Activated CD4-positive, alpha-beta memory T cell treated with anti-CD3 and anti-CD28 coated beads, Interleukin-2, amount 10 ng/mL, durations not matched to agents 7 days and 5 days (primary cell): ENCODE data around the gene FAM53B. TPM values are rescaled to one million over a fixed set of nuclear protein-coding genes. Genes with fewer than 3 reads are reported as not detected.
A peak's percentile ranks its signal among the peaks of the same experiment; 100 is the strongest.

Source experiments
- CTCF ChIA-PET: fragments of 350-600 bp; sonication (Branson Sonifier 250); formaldehyde crosslinking; loops from one replicate; lab custom pipeline; 2021; ENCODE audit warnings: antibody characterized with exemption, inconsistent platforms; lab: Charles Lee
- POLR2A ChIA-PET: fragments of 350-600 bp; sonication (Branson Sonifier 250); formaldehyde crosslinking; loops from one replicate; lab custom pipeline; 2021; ENCODE audit warnings: antibody characterized with exemption; lab: Charles Lee
- DNase-seq: peaks from one replicate; pipeline ENCODE4 v3.0.0-alpha.2; 2020
- H3K27ac Mint-ChIP-seq: one replicate; pipeline ENCODE4 v1.8.0; 2021; ENCODE audit warnings: mild to moderate bottlenecking, mixed read lengths
- H3K27me3 Mint-ChIP-seq: one replicate; pipeline ENCODE4 v1.8.0; 2021; ENCODE audit warnings: mixed read lengths
- H3K36me3 Mint-ChIP-seq: one replicate; pipeline ENCODE4 v1.8.0; 2021; ENCODE audit warnings: low read depth, mixed read lengths
- H3K4me1 Mint-ChIP-seq: one replicate; pipeline ENCODE4 v1.8.0; 2021; ENCODE audit warnings: mixed read lengths
- H3K4me3 Mint-ChIP-seq: one replicate; pipeline ENCODE4 v1.8.0; 2021; ENCODE audit warnings: mild to moderate bottlenecking, mixed read lengths
- H3K9me3 Mint-ChIP-seq: one replicate; pipeline ENCODE4 v1.8.0; 2021; ENCODE audit warnings: mixed read lengths
- total RNA-seq, 2 experiments: library from RNA; stranded (reverse); gene quantifications; one replicate each; pipeline ENCODE4 v1.2.3, GENCODE V29; 2021

Gene FAM53B
- total RNA-seq, 2 experiments from 2014 or later = 44.9 to 46.6 TPM

DNA sequence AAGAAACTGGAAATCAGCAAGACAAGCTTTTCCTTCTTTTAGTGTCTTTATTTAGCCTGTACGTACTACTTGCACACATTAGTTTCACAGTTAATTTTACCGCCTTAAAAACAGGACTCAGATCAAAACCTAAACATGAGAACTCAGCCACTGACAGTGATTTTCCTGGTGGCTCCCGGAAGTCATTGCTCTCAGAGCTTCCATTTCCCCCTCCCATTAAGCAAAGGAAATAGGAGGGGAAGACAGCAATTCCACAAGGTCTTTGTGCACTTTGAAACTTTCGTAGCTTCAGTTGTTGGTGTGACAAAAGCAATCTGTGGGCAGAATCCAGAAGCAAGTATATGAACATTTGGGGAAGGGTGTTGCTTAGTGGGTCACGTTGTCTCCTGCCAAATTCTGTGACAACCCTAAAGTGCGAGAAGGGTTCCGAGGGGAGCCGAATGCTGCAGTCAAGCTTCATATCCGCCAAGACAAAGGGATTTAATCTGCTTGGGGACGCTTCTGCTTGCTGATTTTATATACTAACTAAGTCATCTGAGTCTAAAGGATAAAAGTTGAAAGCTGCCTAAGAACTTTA lies 30.4 kb downstream of the FAM53B start:
- DNase-seq = no peak
- Mint-ChIP-seq H3K36me3 (peaks cover 34% of the 10 kb centered on the region), H3K27ac (peak overlapping the region; percentile 32), H3K9me3 (no peaks in the 10 kb centered on the region), H3K27me3 (no peaks in the 10 kb centered on the region), H3K4me3 (no peak overlapping the region), H3K4me1 (peaks cover 87% of the 10 kb centered on the region)
- CTCF ChIA-PET = interaction anchor here (1.2 to 13.0 kb wide), 4 partner anchors 9 to 55 kb away, joined by 3 to 164 read pairs (median 83); no protein-coding TSS in a partner anchor
- POLR2A ChIA-PET = interaction anchor here (0.9 to 15.8 kb wide), 6 partner anchors 11 to 65 kb away, joined by 3 to 460 read pairs (median 164); no protein-coding TSS in a partner anchor

DNA sequence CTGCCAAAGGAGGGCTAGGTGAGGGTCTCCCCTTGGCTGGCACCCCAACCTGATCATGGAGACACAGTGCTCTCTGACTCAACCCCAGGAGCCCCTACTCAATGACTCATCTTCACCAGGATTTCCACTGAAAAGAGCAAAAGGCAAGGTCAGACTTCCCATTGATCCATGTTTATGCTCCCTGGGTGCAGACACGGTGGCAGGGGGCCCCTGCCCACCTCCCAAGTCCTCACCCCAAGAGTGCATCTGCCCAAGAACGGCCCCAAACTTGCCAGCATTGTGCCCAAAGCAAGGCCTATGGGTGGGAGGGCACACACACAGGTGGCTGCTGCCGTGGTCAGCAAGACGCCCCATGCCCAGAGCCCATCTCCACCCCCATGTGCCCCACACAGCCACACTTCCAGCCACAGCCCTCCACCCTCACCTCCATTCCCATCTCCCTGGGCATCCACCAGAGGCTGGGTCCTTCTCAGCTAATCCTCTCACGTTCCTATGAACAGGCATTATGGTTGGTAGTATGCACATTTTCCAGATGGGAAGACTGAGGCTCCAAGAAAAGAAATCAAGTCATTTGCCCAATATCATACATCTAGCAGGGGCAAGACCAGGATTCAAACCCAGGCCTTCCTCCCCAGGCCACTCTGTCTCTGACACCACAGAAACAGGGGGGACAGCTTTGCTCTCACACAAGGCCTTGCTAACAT lies 31.3 kb downstream of the FAM53B start:
- Mint-ChIP-seq H3K4me3 (no peak overlapping the region), H3K36me3 (peaks cover 33% of the 10 kb centered on the region), H3K9me3 (no peaks in the 10 kb centered on the region), H3K27me3 (no peaks in the 10 kb centered on the region), H3K27ac (peak overlapping the region; percentile 19), H3K4me1 (peaks cover 87% of the 10 kb centered on the region)
- ChIA-PET CTCF (interaction anchor here (1.1 to 13.0 kb wide), 5 partner anchors 8 to 54 kb away, joined by 3 to 164 read pairs (median 4); no protein-coding TSS in a partner anchor), POLR2A (interaction anchor here (0.9 to 15.8 kb wide), 5 partner anchors 10 to 54 kb away, joined by 3 to 460 read pairs (median 238); no protein-coding TSS in a partner anchor)
- no peak for DNase-seq

DNA sequence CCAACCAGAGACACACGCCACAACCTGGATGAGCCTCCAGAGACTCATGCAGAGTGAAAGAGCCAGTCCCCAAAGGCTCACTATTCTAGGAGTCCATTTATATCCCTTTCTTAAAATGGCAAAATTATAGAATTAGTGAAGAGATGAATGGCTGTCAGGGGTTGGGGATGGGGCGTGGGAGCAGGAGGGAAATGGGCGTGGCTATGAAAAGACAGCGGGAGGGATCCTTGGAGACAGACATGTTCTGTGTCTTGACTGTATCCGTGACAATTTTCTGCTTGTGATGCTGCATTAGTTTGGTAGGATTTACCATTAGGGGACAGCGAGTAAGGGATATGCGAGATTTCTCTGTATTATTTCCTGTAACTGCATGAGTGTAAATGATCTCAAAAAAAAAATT lies 33.0 kb downstream of the FAM53B start:
- peaks cover 22% of the 10 kb centered on the region for H3K36me3 Mint-ChIP-seq
- no peak for DNase-seq
- no peak overlapping the region for H3K27ac Mint-ChIP-seq
- H3K4me1 Mint-ChIP-seq = peaks cover 85% of the 10 kb centered on the region
- no peak overlapping the region for H3K4me3 Mint-ChIP-seq
- no peaks in the 10 kb centered on the region for H3K9me3 Mint-ChIP-seq
- POLR2A ChIA-PET = no interaction called here
- CTCF ChIA-PET = no interaction called here
- H3K27me3 Mint-ChIP-seq = no peaks in the 10 kb centered on the region

DNA sequence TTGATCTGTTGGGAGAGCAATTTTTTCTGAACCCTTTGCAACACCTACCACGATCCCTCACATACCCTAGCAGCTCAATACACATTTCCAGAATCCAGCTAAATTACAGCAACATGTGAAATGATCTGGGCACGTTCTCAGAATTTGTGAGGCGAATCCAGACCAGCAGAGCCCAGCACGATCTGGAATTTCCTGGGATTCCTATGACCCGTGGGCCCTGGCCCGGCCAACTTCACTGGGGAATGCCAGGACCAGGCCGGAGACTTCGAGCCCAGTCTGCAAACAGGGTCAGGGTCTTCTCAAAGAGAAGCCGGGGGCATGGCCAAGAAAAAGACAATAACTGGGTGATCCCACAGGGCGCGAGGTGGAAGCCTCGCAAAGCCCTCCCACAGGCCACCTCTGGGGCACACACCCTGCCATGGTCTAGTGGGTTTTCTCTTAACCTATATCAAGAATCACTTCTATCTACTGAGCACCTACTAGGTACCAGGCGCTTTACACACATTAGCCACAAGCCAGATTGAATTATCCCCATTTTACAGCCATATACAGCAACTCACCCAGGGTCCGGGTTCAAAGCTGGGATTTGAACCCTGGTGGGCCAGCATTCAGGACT lies 33.8 kb downstream of the FAM53B start:
- H3K4me1 Mint-ChIP-seq = peaks cover 85% of the 10 kb centered on the region
- ChIA-PET CTCF (interaction anchor here (3.9 to 11.4 kb wide), 2 partner anchors 8 to 31 kb away, joined by 21 to 162 read pairs; no protein-coding TSS in a partner anchor), POLR2A (interaction anchor here (15.0 kb wide), 1 partner anchor 9 kb away, joined by 460 read pairs; no protein-coding TSS in a partner anchor)
- H3K27ac Mint-ChIP-seq = no peak overlapping the region
- no peaks in the 10 kb centered on the region for H3K27me3 Mint-ChIP-seq
- no peaks in the 10 kb centered on the region for H3K9me3 Mint-ChIP-seq
- DNase-seq = no peak
- H3K36me3 Mint-ChIP-seq = peaks cover 26% of the 10 kb centered on the region
- no peak overlapping the region for H3K4me3 Mint-ChIP-seq

DNA sequence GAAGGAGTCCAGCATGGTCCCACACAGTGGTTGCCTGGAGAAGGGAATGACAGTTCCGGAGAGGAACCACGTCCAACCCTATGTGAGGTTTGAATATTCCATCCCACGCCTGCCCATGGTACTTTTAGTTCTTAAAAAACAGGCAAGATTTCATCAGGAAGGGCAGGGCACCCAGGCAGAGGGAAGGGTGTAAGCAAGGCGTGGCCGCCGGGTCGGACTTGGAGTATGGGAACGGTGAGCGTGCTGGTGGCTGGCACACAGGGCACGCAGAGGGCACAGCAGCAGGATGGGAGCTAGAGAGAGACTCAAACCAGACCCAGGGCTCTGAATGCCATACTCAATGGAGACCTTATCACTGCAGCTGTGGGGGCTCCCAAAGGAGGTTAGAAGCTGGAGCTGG lies 34.3 kb downstream of the FAM53B start:
- H3K27ac Mint-ChIP-seq = no peak overlapping the region
- H3K27me3 Mint-ChIP-seq = no peaks in the 10 kb centered on the region
- no peak for DNase-seq
- peaks cover 30% of the 10 kb centered on the region for H3K36me3 Mint-ChIP-seq
- no peak overlapping the region for H3K4me3 Mint-ChIP-seq
- CTCF ChIA-PET = interaction anchor here (3.9 to 11.4 kb wide), 2 partner anchors 8 to 31 kb away, joined by 21 to 162 read pairs; no protein-coding TSS in a partner anchor
- peaks cover 85% of the 10 kb centered on the region for H3K4me1 Mint-ChIP-seq
- POLR2A ChIA-PET = interaction anchor here (15.0 kb wide), 1 partner anchor 9 kb away, joined by 460 read pairs; no protein-coding TSS in a partner anchor
- no peaks in the 10 kb centered on the region for H3K9me3 Mint-ChIP-seq

DNA sequence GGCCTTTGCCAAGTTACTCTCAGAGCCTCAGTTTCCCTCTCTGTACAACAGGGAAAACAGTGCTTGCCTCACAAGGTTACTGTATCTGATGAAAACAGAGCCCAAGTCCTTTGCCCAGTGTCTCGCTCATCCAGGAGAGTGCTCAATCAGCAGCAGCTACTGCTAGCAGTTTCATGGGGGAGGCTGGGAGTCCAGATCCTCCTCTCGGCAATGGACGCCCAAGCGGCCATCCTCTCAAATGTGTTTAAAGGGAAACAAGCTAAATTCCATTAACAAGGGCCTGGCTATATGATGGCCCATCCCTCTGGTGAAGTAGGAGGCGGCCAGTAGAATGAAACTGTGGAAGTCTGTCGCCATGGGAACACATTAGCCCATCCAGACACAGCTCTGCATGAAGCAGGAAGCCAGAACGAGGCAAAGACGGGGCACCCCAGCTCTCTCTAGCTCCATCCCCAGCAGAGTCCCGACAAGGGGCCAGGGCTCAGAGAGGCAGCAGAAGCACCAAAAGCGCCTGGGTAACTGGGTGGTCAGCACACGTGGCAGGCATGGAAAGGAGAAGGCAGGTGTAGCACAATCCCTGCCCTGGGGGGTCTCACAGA lies 35.2 kb downstream of the FAM53B start:
- H3K27ac Mint-ChIP-seq = peak overlapping the region; percentile 64

DNA sequence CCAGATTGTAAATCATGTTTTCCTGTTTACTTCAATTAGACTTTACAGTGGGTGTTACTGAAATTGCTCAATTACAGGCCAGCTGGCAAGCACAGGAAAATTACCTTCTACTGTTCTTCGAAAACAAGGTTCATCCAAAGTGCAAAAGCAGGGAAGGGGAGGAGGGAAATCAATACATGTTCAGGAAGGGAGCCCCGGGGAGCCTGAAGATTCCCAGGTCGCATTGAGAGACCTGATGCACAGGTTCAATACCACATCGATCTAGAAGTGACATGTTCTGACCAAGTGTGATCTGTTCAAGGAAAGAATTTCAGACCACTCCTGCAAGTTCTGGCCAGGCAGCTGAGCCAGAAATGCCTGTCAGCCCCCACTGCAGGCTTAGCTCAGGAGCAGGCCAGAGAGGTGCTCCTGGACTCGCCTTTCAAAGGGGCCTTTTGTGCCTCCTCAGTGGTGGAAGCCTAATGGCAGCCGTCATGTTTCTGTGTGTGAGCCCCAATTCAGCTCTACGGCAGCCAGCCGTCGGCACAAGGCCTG lies 35.9 kb downstream of the FAM53B start:
- H3K36me3 Mint-ChIP-seq = peaks cover 38% of the 10 kb centered on the region
- ChIA-PET POLR2A (interaction anchor here (0.8 to 15.0 kb wide), 9 partner anchors 11 to 33 kb away, joined by 3 to 460 read pairs (median 6); no protein-coding TSS in a partner anchor), CTCF (interaction anchor here (1.0 to 11.4 kb wide), 5 partner anchors 10 to 33 kb away, joined by 3 to 162 read pairs (median 4); no protein-coding TSS in a partner anchor)
- no peak for DNase-seq
- H3K4me1 Mint-ChIP-seq = peaks cover 88% of the 10 kb centered on the region
- no peak overlapping the region for H3K4me3 Mint-ChIP-seq
- H3K27ac Mint-ChIP-seq = peak overlapping the region; percentile 64
- H3K9me3 Mint-ChIP-seq = no peaks in the 10 kb centered on the region
- no peaks in the 10 kb centered on the region for H3K27me3 Mint-ChIP-seq

More for the DNA sequence above, 35.2 kb downstream of the FAM53B start:
- Mint-ChIP-seq H3K27me3 (no peaks in the 10 kb centered on the region), H3K36me3 (peaks cover 37% of the 10 kb centered on the region), H3K4me3 (no peak overlapping the region), H3K9me3 (no peaks in the 10 kb centered on the region), H3K4me1 (peaks cover 88% of the 10 kb centered on the region)
- ChIA-PET POLR2A (interaction anchor here (0.8 to 15.0 kb wide), 7 partner anchors 10 to 33 kb away, joined by 4 to 460 read pairs (median 6); no protein-coding TSS in a partner anchor), CTCF (interaction anchor here (1.0 to 11.4 kb wide), 4 partner anchors 9 to 32 kb away, joined by 3 to 162 read pairs (median 12); no protein-coding TSS in a partner anchor)
- DNase-seq = no peak

DNA sequence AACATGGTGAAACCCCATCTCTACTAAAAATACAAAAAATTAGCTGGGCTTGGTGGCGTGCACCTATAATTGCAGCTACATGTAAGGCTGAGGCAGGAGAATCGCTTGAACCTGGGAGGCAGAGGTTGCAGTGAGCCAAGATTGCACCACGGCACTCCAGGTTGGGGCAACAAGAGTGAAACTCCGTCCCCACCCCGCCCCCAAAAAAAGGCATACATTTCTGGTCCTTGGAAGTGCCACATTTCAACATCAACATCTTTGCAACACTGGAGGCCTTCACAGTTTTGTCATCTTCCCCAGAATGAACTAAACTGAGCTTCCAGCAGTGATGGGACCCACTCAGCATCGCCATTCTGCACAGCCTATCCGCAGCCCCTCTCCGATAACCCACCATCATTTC lies 36.6 kb downstream of the FAM53B start:
- CTCF ChIA-PET = interaction anchor here (1.5 to 11.4 kb wide), 3 partner anchors 11 to 34 kb away, joined by 4 to 162 read pairs (median 21); no protein-coding TSS in a partner anchor
- Mint-ChIP-seq H3K27me3 (no peaks in the 10 kb centered on the region), H3K9me3 (no peaks in the 10 kb centered on the region), H3K4me3 (no peak overlapping the region), H3K36me3 (peaks cover 38% of the 10 kb centered on the region), H3K27ac (peak overlapping the region; percentile 64), H3K4me1 (peaks cover 88% of the 10 kb centered on the region)
- POLR2A ChIA-PET = interaction anchor here (1.0 to 15.0 kb wide), 5 partner anchors 10 to 34 kb away, joined by 3 to 460 read pairs (median 38); no protein-coding TSS in a partner anchor
- DNase-seq = no peak

DNA sequence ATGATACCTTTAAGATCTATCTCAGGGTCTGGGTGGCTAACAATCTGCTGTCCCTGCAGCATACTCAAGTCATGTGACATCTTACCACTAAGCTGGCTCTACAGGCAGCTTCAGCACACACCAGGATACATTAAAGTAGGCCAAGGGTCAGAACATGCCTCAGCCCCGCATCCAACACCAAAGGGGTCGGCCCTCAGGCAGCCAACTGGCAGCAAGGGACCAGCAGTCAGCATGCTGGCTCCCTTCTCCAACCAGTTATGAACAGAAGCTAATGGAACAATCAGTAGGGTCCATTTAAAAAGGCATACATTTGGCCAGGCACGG lies 37.1 kb downstream of the FAM53B start:
- ChIA-PET POLR2A (interaction anchor here (2.3 to 15.0 kb wide), 5 partner anchors 10 to 34 kb away, joined by 8 to 460 read pairs (median 38); no protein-coding TSS in a partner anchor), CTCF (interaction anchor here (1.0 to 11.4 kb wide), 5 partner anchors 10 to 167 kb away, joined by 3 to 162 read pairs (median 14); no protein-coding TSS in a partner anchor)
- no peak for DNase-seq
- H3K36me3 Mint-ChIP-seq = peaks cover 43% of the 10 kb centered on the region
- H3K4me1 Mint-ChIP-seq = peaks cover 90% of the 10 kb centered on the region
- H3K9me3 Mint-ChIP-seq = no peaks in the 10 kb centered on the region
- peak overlapping the region; percentile 96 for H3K27ac Mint-ChIP-seq
- no peak overlapping the region for H3K4me3 Mint-ChIP-seq
- H3K27me3 Mint-ChIP-seq = no peaks in the 10 kb centered on the region

DNA sequence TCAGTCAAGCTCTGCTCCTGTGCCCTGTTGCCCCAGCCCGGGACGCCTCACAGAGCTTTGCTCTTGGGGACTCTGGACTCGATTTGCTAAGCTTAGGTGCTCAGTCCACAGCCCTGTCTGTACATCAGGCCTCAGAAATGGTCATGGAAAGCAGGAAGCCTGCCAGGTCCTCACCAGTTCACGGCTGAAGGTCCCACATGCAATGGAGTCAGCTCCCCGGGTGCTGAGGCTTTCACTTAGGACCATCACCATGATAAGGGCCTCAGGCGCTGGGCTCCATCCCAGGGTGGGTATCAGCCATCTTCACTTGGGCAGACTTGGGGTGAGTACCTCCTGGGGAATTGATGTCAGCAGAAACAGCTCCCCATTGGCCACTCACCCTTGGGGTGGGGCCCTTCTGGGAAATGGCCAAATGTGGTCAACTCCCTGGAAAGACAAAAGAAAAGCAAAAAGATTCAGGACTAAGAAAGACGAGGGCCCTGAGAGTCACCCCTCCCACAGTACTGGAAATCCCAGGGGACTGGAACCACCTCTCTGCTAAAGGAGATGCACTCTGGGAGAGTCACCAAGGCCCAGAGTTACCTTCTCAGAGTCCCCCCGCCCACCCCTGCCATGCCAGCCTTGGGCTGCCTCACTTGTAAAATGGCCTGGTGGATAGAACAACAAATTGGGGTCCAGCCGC lies 37.6 kb downstream of the FAM53B start:
- no peaks in the 10 kb centered on the region for H3K9me3 Mint-ChIP-seq
- H3K27me3 Mint-ChIP-seq = no peaks in the 10 kb centered on the region
- no peak for DNase-seq
- H3K27ac Mint-ChIP-seq = peak overlapping the region; percentile 96
- peaks cover 46% of the 10 kb centered on the region for H3K36me3 Mint-ChIP-seq
- peaks cover 95% of the 10 kb centered on the region for H3K4me1 Mint-ChIP-seq
- no peak overlapping the region for H3K4me3 Mint-ChIP-seq
- POLR2A ChIA-PET = interaction anchor here (1.2 to 15.0 kb wide), 6 partner anchors 10 to 42 kb away, joined by 3 to 460 read pairs (median 34); no protein-coding TSS in a partner anchor
- CTCF ChIA-PET = interaction anchor here (1.0 to 11.4 kb wide), 10 partner anchors 10 to 166 kb away, joined by 3 to 162 read pairs (median 8); partner anchors contain the start of gene FAM53B

DNA sequence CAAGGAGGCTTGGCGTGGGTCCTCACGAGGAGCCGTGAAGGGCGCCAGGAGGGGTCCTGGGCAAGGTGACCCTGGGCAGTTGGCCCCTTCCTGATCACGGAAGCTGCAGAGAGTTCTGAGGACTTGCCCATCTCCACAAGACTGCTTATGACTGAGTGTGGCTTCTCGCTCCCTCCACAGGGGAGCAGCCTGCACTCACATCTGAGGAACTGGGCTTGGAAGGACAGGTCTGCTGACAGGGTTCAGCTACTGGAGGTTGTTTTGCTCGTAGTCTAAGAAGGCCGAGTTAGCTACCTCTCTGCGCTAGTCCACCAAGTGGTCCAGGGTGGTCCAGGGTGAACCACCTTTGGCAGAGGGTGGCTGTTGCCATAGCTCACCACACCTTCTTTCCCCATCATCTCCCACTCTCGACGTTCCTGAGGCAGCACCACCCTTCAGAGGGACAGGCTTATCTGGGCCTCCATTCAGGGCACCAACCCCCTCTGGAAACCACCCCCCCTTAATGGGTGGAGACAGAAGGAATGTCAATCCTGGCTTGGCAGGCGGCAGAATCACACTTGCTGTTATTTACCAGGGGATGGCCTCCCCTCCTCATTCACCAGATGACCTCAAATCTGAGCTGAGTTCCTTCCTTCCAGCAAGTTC lies 38.2 kb downstream of the FAM53B start:
- H3K4me1 Mint-ChIP-seq = peaks cover 99% of the 10 kb centered on the region
- H3K4me3 Mint-ChIP-seq = no peak overlapping the region
- DNase-seq = no peak
- no peaks in the 10 kb centered on the region for H3K27me3 Mint-ChIP-seq
- CTCF ChIA-PET = interaction anchor here (1.0 to 11.4 kb wide), 9 partner anchors 9 to 166 kb away, joined by 3 to 162 read pairs (median 8); partner anchors contain the start of gene FAM53B
- POLR2A ChIA-PET = interaction anchor here (1.0 to 15.0 kb wide), 7 partner anchors 9 to 43 kb away, joined by 3 to 460 read pairs (median 31); no protein-coding TSS in a partner anchor
- peak overlapping the region; percentile 96 for H3K27ac Mint-ChIP-seq
- peaks cover 51% of the 10 kb centered on the region for H3K36me3 Mint-ChIP-seq
- H3K9me3 Mint-ChIP-seq = no peaks in the 10 kb centered on the region
